ENCODE results near the gene MRPL34.
A peak's percentile ranks its signal among the peaks of the same experiment; 100 is the strongest.
"Not testable (repeated sequence)": the region's sequence is repeated elsewhere in the genome, so short reads cannot be mapped to it uniquely, and the experiment has no call there.

Gene MRPL34

DNA sequence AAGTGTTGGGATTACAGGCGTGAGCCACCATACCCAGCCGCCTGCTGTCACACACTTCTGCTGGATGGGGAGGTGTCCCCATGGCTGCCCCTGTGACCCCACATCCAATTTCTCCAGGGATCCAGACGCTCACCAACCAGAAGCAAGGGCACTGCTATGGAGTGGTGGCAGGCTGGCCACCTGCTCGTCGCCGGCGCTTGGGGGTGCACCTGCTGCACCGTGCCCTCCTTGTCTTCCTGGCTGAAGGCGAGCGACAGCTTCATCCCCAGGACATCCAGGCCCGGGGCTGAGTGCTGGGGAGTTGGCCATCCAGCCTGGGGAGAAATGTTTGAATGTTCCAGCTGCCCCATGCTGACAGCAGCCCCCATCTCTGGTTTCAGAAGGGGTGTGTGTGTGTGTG is 19.4 kb upstream of the MRPL34 start:
- DNase-seq: no peak

DNA sequence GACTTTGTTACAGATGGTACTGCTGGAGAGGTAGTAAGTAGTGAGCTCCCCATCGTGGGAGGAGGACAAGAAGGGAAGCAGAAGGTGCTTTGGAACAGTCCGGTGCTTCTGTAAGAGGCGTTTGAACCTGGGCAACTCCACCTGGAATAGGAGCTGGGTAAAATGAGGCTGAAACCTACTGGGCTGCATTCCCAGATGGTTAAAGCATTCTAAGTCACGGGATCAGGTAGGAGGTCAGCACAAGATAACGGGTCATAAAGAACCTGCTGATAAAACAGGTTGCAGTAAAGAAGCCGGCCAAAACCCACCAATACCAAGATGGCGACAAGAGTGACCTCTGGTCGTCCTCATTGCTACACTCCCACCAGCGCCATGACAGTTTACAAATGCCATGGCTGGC is 18.9 kb upstream of the MRPL34 start:
- no peak for DNase-seq

DNA sequence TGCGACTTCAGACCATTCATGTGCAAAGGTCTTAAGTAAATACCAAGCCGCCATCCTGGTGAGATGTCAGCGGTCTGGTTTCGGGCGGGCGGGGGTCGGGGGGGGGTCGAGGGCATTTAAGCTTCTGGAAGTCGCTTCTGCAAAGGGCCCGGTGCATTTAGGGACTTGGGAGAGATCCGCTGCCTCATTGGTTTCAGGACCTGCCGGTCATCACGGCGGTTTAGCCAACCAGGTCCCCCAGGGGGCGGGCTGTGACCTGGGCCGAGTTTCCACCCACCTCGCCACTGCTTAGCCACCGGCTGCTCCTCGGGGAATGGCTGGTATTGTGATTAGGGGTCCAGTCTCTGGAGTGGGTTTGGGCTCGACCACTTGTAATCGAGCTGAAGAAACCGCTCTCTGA is 16.2 kb upstream of the MRPL34 start:
- no peak for DNase-seq

DNA sequence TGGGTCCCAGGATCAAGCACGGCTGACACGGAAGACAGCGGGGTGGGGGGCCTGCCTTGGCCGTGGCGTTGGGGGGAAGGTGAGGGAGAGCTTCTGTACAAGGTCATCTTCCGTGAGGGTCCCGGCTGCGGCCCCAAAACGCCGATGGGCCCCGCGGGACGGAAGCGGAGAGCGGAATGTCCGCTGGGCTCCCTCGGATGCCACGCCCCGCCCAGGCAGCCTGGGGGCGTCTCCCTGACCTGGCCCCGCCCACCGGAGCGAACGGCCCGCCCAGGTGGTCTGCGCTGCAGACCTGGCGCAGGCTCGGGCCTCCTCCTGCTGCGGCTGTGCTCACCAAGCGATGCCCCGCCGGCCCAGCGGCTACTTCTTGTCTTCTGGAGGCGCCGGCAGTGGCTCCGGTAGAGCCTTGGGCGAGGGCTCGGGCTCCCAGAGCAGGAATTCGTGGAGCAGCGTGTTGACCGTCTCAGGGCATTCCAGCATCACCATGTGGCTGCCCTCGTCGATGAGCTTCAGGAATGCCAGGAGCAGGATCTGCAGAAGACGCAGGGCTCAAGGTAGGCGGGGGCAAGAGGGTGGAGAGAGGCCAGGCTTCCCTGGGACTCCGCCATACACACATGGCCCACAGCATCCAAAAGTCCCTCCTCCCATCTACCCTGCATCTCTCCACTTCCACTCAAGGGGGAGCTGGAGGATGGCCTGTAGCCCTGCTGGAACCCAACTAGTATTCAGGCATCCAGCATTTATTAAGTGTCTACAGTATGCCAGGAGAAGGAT is 13.2 kb upstream of the MRPL34 start:
- DNase-seq: peak; percentile 81

DNA sequence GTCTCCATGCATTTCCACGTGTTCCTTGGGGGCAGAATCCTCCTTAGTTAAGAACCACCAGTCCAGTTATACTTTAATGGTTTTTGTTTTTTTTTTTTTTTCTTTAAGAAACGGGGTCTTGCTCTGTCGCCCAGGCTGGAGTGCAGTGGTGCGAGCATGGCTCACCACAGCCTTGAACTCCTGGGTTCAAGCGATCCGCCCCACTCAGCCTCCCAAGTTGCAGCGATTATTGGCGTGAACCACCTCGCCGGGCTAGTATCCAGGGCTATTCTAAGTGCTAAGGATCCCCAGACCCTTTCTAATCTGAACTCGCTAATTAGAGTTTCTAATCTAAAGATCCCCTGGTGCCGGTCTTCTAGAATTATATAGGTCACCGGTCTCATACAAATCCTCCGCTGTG is 12.1 kb upstream of the MRPL34 start:
- DNase-seq: no peak

DNA sequence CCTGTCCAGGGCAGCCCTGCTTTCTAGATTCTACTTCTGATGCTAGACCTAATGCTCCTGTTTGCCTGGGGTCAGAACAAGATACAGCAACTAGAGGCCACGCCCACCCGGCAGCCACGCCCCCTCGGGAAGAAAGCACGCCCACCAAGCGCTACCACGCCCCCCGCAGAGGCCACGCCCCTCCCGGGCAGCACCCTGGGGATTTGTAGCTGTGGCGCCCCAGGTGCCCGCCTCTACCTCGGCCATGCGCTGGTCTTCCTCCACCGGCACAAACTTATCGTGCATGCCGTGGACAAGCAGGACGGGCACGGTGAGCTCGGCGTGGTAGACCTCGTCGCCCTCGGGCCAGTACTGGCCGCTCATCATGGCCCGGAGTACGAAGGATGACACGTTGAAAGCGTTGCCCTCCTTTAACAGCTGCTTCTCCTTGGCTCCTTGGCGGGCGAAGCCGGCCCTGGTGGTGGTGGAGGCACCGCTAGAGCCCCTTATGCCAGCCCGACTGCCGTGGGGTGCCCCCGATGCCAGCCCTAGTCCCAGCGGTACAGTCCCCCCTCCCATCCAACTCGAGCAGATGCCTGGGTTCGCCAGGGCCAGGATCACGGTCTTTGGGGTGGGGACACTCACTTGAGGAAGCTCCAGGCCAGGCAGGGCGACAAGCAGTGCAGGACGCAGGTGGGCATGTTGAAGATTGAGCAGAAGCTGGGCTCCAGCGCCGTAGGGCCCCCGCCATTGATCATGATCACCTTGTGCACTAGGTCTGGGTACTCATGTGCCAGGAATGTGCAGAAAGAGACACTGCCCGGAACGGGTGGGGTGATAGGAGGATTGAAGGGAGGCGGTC is 11.4 kb upstream of the MRPL34 start:
- DNase-seq: no peak

DNA sequence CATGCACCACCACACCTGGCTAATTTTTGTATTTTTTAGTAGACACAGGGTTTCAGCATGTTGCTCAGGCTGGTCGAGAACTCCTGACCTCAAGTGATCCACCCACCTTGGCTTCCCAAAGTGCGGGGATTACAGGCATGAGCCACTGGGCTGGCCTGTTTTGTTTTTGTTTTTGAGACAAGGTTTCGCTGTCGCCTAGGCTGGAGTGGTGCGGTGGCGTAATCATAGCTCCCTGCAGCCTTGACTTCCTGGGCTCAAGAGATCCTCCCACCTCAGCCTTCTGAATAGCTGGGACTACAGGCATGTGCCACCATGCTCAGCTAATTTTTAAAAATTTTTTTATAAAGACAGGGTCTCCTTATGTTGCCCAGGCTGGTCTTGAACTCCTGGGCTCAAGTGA is 10.1 kb upstream of the MRPL34 start:
- DNase-seq: not testable (repeated sequence)

DNA sequence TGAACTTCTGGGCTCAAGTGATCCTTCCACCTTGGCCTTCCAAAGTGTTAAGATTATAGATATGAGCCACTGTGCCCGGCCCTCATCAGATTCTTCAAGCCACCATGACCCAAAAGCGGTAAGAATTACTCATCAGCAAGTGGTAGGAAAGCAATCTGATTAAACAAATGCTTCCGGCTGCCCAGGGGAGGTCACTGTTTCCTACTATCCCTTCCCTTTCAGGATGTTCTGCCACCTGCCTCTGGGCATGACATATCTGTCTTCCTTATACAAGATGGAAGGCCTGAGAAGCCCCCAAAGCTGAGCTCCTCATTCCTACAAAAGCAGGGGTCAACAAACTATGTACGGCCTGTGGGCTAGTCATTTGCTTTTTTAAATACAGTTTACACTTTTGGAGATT is 9.4 kb upstream of the MRPL34 start:
- no peak for DNase-seq

DNA sequence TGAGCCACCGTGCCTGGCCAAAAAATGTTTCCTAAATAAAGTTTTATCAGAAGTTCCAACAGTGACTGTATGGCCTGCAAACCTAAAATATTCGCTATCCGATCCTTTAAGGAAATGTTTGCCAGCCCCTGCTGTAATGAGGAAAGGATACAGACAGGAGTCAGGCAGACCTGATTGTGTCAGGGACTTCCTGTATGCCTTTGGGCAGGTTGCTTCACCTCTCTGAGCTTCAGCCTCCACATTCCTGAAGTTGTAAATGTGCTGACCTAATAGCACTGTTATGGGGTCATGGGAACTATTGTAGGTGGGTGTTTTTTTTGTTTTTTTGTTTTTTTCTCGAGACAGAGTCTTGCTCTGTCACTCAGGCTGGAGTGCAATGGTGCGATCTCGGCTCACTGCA is 8.7 kb upstream of the MRPL34 start:
- DNase-seq: no peak

DNA sequence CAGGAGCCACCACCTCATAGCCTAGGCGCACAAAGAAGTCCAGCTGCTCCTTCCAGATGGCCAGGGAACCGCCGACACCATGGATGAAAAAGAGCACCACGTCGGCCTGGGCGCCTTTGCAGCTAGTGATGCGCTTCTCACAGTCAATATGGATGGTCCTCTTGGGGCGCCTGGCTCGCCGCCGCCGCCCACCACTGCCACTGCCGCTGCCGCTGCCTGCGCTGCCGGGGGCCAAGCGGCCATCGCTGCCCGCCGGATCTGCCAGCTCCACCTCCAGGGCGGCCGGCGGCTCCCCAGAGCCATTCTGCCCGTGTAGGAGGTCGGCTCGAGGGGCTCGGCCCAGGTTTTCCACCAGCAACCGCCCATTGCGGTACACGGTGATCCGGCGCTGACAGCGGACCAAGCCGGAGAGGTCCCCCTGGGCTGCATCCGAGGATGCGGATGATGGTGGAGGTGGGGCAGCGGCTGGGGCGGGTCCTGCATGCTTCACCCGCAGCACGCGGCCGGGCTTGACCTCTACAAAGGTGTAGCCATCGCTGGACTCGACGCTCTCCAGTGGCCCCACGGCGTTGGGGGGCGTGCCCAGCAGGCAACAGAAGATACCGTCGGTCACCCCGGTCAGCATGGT is 4.6 kb upstream of the MRPL34 start:
- no peak for DNase-seq

DNA sequence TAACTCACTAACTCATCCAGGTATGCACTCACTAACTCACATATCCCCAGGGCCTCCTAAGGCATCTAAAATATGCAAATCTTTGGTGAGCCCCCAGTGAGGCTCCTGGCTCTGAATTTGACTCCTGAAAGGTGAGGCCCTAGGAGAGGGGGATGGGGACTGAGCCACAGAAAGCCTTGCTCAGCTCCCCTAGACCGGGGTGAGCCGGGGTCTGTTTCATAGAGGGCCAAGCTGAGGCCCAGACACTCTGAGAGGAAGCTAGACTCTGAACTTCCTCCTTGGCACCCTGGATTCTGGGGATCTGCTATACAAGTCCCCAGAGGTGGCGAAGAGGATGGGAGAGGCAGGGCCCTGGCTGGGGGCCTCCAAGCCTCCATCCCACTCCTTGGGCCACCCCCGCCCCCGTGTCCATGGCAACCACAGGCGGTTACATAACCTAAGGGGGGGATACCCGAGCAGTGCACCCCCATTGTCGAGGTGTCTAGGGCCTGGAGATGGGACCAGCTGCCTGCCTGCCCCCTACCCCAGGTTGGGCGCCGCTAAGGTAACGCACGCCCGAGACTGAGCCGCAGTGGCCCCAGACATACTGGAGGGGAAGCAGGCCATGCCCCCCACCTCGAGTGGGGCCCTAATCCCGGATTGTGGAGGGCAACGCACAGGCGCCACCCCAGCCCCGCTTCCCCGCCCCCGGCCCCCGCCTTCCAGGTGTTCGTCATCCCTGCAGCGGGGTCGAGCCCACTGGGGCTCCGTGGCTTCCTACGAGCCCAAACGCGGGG is 3.1 kb upstream of the MRPL34 start:
- no peak for DNase-seq

DNA sequence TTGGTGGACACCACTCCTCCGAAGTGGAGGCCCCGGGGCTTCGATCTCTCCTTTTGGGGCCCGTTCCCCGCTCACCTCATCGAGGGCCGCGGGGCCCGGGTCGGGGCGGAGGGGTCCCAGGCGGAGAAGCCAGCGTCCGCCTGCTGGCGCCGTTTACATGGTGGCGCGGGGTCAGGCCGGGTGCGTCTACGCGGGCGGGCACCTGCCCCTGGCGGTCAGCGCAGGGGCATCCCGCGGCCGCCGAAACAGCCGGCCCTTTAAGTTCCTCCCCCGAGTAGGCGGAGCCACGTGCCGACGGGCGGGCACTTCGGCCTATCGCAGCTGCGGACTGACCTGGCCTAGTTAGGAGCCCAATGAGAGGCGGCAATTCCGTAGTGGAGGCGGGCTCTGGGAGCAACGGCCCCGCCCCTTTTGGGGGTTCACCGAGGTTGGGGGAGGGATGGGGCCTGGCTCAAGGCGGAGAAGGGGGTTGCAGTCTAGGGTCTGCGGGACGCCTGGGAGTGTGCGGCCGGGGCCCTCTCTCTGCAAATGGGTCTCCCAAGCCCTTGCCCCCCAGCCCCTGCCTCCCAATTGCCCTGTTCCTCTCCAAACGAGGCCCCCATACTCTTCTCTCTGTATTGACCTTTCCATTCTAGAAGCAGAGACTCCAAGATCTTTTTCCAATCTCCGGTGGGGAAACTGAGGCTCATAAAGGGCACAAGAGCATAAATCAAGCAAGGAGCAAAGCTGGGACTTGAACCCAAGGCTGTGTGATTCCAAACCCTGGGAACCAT is 2.3 kb upstream of the MRPL34 start, which contains the start of gene ABHD8:
TSS of gene ABHD8 (minus strand) at position 259 of the 773 bp plus-strand sequence. CDS start 1,809 bp downstream, outside the sequence.
- peak; percentile 92 for DNase-seq

DNA sequence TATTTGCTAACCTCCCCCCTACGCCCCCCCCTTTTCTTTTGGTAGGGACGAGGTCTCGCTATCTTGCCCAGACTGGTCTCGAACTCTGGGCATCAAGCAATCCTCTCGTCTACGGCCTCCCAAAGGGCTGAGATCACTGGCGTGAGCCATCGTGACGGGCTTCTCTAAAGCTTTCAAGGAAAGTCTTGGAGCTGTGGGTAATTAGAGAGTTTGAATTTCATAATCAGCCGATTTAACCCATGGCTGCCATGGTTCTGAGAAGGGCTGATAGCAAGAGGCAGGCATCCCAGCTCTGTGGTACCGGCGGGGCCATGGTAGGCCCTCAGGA is 1.8 kb upstream of the MRPL34 start:
- DNase-seq: no peak

DNA sequence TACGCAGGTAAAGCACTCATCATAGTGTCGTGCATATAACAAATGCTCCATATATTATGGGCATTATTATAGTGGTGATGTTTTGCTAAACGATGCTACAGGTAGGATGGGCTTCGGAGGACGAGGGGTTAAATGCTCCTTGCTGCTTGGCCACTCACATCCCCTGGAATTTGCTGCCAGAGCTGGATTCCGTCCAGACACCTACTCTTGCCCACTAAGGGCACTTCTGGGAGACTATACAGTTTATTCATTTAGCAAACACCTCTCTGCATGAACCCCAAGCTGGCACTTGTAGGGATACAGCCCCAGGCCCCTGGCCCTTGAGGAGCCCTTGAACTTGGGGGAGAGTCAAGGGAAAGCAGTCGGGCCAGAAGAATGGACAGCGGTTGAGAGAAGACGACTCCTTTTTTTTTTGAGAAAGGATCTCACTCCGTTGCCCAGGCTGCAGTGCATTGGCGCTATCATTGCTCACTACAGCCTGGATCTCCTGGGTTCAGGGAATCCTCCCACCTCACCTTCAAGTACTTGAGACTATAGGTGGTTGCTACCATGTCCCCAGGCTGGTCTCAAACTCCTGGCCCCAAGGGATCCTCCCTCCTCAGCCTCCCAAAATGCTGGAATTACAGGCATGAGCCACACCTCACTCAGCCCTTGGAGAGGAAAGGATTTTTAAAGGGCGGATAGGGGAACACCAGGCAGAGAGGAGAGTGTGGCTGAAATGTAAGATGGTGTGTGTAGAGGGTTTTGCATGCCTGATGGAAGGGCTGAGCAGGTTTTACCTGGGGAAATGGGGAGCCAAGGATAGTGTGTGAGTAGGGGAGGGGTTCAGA is 1.1 kb upstream of the MRPL34 start:
- DNase-seq: no peak

DNA sequence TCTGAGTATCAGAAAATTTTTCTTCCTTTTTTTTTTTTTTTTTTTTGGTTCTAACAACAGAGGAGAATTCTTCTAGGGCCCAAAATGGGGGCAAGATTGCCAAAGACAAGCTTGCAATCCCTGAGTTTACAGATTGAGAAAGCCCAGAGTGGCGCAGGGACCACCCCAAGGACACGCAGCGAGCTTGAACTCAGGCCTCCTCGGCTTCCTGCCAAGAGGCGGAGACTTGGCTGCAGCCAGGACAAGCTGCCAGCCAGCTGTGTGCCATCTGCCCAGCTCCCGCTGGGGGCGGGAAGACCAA is 506 bp upstream of the MRPL34 start:
- DNase-seq: no peak

DNA sequence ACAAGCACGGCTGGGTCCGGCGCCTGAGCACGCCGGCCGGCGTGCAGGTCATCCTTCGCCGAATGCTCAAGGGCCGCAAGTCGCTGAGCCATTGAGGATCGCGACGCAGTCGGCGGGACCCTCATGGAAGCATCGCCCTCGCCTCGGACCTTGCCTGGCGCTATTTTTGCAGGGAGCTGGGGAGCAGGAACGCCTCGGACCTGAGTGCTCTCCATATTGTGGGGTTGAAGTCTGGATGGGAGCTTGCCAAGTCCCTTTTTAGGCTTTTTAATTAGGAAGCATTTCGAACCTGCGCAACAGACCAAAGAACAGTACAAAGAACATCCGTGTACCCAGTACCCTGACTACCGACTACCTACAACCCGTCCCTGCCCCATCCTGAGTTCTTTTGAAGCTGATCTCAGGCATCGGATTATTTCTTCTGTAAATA is 628 bp downstream of the MRPL34 start:
- DNase-seq: no peak

DNA sequence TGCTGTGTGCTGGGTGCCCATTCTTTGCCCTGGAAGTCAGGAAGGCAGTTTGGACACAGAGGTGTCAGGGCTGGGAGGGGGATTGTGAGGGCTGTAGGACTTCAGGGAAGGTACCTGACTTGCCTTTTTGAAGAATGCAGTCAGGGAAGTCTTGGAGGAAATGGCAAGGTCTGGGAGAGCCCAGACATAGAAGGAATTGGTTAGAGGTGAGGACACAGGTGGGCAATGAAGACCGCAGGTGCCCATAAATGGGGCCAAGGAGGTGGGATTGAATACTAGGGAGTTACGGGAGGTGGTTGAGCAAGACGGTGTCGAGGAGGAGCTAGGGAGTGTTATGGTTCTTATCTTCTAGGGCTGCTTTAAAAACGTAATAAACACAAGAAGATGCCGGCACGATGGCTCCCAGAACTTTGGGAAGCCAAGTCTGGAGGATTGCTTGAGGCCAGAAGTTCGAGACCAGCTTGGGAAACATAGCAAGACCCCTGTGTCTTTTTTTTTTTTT is 2.3 kb downstream of the MRPL34 start:
- DNase-seq: no peak

DNA sequence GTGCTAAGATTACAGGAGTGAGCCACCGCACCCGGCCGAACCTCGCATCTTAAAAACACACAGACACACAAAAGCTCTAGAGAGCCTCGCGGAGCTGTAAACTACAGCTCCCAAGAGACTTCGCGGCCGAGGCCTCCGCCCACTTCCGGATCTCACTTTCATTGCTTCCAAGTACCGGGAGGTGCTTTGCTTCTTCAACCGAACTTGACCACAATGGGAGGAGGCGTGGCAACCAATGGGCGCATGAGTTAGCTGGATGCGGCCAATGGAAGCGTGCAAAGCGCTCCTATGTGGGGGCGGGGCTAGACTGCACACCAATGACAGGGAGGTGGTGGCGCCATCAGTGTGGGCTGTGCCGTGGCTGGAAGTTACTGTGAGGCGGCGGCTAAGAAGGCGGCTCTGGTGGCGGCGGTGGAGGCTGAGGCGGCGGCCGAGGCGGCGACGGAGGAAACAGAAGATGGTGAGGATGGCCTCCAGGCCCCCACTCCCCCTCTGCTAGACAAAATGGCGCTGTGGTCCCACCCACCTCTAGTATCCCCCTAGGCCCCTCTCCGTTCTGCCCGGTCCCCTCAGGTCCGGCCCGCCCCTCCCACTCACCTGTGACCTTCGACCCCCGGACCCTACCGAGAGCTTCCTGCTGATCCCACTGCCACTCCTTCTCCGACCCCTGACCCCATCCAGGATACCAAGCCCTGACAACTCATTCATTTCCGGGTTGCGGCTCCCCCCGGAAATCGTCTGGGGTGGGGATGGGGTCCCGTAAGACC is 3.7 kb downstream of the MRPL34 start, which contains the start of gene DDA1:
TSS of gene DDA1 (plus strand) at position 366 of the 767 bp plus-strand sequence. CDS start at position 458, 92 bp downstream.
- DNase-seq: peak; percentile 100

DNA sequence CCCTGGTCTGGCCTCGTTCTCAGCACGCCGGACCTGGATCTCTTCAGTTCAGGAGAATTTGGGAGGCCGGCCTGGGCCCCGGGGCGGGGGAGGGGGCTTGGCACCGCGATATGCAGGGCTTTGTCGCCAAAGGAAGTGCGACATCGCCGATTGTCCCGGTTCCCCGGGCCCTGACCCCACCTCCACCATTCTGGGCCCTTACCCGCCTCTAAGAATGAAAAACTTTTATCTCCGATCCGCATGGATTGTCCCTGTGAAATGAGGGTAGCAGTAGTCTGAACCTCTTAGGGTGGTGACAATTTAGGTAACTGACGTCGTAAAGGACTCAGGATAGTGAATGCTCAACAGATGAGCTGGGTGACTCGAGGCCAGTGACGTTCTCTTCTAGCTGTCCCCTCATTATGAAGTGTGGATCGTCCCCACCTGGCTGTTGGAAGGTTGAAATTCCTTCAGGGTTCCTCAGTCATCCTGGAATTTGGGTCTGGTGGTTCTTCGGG is 4.3 kb downstream of the MRPL34 start:
- no peak for DNase-seq

Measured in CD4-positive, alpha-beta T cell treated with Interleukin-4 for 4 hours (primary cell).